ENCODE data around the gene PHLDA2.

The PHLDA2 gene

GRCh38 chr11:2974272-2974671 is 45.1 kb upstream of the PHLDA2 start:
- CTCF ChIA-PET, result interaction anchor here (1.4 to 2.1 kb wide), 3 partner anchors 9 to 117 kb away, joined by 4 to 17 read pairs (median 8); no protein-coding TSS in a partner anchor
- H3K36me3 ChIP-seq (ENCODE audit: control insufficient read depth in 2 of 2, insufficient read depth in 1 of 2, low read length in 2 of 2), result peaks cover 22 to 100% of the 10 kb centered on the region in 2 experiments
- no peak overlapping the region for H3K27ac ChIP-seq (ENCODE audit: extremely low read depth, low read depth, low read length)
- POLR2A ChIA-PET, result no interaction called here
- no peak overlapping the region for H3K4me3 ChIP-seq (ENCODE audit: low read depth, low read length)
- no peaks in the 10 kb centered on the region for H3K4me1 ChIP-seq (ENCODE audit: control insufficient read depth, insufficient read depth, low read length)
- TF ChIP-seq ZNF449 (tag by site-specific recombination; IDR thresholded peaks at IDR 0.05) (no peak), BCL11B (tag by site-specific recombination; IDR thresholded peaks at IDR 0.05; ENCODE audit: low read depth) (no peak), ZNF654 (tag by site-specific recombination; IDR thresholded peaks at IDR 0.05; ENCODE audit: low read depth) (no peak), ZNF292 (tag by site-specific recombination; IDR thresholded peaks at IDR 0.05; ENCODE audit: borderline replicate concordance, low read depth) (no peak), ZFP3 (tag by site-specific recombination; IDR thresholded peaks at IDR 0.05; ENCODE audit: low read depth) (no peak), ZFP41 (tag by site-specific recombination; IDR thresholded peaks at IDR 0.05; ENCODE audit: borderline replicate concordance) (no peak), ZNF112 (tag by site-specific recombination; IDR thresholded peaks at IDR 0.05) (no peak), ZNF544 (tag by site-specific recombination; IDR thresholded peaks at IDR 0.05) (no peak)
- H3K9me3 ChIP-seq (ENCODE audit: control insufficient read depth, insufficient read depth, low read depth, low read length), result no peaks in the 10 kb centered on the region

DNA sequence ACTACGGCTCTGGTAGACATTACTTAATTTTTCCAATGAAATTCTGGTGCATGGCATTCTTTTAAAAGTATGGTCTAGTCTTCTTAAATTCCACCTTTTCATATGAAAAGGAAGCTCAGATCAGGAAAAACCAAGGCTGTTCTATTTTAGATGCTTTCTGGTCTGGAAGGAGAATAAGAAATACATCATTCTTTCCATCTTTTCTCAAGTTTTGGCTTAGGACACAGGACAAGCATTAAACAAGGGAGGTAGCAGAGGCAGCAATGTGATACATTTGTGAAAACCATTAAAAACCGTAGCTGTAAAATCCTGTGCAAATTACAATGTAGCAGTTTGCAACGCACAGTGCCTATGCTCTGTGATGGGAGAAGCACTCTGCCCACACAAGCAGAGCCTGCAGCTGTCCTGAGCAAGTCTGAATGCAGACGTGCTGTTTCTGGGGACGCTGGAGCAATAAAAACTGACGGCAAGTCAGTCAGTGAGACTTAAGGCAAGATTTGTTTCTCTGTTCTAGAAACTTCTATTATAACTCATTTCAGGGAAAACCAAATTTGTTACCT is 39.2 kb upstream of the PHLDA2 start:
- POLR2A ChIA-PET, result no interaction called here
- H3K4me3 ChIP-seq (ENCODE audit: low read depth, low read length), result no peak overlapping the region
- CTCF ChIA-PET, result interaction anchor here (0.6 to 1.3 kb wide), 2 partner anchors 14 to 68 kb away, joined by 3 to 6 read pairs; no protein-coding TSS in a partner anchor
- no peaks in the 10 kb centered on the region for H3K4me1 ChIP-seq (ENCODE audit: control insufficient read depth, insufficient read depth, low read length)
- H3K36me3 ChIP-seq (ENCODE audit: control insufficient read depth in 2 of 2, insufficient read depth in 1 of 2, low read length in 2 of 2), result peaks cover 21 to 99% of the 10 kb centered on the region in 2 experiments
- no peak overlapping the region for H3K27ac ChIP-seq (ENCODE audit: extremely low read depth, low read depth, low read length)
- H3K9me3 ChIP-seq (ENCODE audit: control insufficient read depth, insufficient read depth, low read depth, low read length), result no peaks in the 10 kb centered on the region
- TF ChIP-seq, protein P1, sequence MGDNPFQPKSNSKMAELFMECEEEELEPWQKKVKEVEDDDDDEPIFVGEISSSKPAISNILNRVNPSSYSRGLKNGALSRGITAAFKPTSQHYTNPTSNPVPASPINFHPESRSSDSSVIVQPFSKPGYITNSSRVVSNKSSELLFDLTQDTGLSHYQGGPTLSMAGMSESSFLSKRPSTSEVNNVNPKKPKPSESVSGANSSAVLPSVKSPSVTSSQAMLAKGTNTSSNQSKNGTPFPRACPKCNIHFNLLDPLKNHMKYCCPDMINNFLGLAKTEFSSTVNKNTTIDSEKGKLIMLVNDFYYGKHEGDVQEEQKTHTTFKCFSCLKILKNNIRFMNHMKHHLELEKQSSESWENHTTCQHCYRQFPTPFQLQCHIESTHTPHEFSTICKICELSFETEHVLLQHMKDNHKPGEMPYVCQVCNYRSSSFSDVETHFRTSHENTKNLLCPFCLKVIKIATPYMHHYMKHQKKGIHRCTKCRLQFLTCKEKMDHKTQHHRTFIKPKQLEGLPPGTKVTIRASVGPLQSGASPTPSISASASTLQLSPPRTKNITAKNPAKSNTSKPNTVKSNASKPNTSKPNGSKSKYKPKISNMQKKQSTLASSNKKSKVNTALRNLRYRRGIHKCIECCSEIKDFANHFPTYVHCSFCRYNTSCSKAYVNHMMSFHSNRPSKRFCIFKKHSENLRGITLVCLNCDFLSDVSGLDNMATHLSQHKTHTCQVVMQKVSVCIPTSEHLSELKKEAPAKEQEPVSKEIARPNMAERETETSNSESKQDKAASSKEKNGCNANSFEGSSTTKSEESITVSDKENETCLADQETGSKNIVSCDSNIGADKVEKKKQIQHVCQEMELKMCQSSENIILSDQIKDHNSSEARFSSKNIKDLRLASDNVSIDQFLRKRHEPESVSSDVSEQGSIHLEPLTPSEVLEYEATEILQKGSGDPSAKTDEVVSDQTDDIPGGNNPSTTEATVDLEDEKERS (tag by site-specific recombination; IDR thresholded peaks at IDR 0.05), result no peak
- TF ChIP-seq, protein P2, sequence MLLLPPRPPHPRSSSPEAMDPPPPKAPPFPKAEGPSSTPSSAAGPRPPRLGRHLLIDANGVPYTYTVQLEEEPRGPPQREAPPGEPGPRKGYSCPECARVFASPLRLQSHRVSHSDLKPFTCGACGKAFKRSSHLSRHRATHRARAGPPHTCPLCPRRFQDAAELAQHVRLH (tag by site-specific recombination; IDR thresholded peaks at IDR 0.05), result no peak
- TF ChIP-seq ZNF394 (tag by site-specific recombination; IDR thresholded peaks at IDR 0.05; ENCODE audit: borderline replicate concordance) (no peak), ZSCAN16 (tag by site-specific recombination; IDR thresholded peaks at IDR 0.05) (no peak), SALL2 (tag by site-specific recombination; IDR thresholded peaks at IDR 0.05; ENCODE audit: borderline replicate concordance) (no peak), ZNF623 (tag by site-specific recombination; IDR thresholded peaks at IDR 0.05) (no peak), ZNF184 (tag by site-specific recombination; IDR thresholded peaks at IDR 0.05) (no peak), YY2 (tag by site-specific recombination; IDR thresholded peaks at IDR 0.05) (no peak), ZNF138 (tag by site-specific recombination; IDR thresholded peaks at IDR 0.05; ENCODE audit: borderline replicate concordance) (no peak), ZNF654 (tag by site-specific recombination; IDR thresholded peaks at IDR 0.05; ENCODE audit: low read depth) (no peak), ZBTB17 (tag by site-specific recombination; IDR thresholded peaks at IDR 0.05) (no peak)
- TF ChIP-seq, protein P3, sequence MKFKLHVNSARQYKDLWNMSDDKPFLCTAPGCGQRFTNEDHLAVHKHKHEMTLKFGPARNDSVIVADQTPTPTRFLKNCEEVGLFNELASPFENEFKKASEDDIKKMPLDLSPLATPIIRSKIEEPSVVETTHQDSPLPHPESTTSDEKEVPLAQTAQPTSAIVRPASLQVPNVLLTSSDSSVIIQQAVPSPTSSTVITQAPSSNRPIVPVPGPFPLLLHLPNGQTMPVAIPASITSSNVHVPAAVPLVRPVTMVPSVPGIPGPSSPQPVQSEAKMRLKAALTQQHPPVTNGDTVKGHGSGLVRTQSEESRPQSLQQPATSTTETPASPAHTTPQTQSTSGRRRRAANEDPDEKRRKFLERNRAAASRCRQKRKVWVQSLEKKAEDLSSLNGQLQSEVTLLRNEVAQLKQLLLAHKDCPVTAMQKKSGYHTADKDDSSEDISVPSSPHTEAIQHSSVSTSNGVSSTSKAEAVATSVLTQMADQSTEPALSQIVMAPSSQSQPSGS (tag by site-specific recombination; IDR thresholded peaks at IDR 0.05; ENCODE audit: low read depth), result no peak
- TF ChIP-seq, protein P4, sequence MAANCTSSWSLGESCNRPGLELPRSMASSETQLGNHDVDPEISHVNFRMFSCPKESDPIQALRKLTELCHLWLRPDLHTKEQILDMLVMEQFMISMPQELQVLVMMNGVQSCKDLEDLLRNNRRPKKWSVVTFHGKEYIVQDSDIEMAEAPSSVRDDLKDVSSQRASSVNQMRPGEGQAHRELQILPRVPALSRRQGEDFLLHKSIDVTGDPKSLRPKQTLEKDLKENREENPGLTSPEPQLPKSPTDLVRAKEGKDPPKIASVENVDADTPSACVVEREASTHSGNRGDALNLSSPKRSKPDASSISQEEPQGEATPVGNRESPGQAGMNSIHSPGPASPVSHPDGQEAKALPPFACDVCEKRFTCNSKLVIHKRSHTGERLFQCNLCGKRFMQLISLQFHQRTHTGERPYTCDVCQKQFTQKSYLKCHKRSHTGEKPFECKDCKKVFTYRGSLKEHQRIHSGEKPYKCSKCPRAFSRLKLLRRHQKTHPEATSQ (tag by site-specific recombination; IDR thresholded peaks at IDR 0.05), result no peak
- TF ChIP-seq, protein P5, sequence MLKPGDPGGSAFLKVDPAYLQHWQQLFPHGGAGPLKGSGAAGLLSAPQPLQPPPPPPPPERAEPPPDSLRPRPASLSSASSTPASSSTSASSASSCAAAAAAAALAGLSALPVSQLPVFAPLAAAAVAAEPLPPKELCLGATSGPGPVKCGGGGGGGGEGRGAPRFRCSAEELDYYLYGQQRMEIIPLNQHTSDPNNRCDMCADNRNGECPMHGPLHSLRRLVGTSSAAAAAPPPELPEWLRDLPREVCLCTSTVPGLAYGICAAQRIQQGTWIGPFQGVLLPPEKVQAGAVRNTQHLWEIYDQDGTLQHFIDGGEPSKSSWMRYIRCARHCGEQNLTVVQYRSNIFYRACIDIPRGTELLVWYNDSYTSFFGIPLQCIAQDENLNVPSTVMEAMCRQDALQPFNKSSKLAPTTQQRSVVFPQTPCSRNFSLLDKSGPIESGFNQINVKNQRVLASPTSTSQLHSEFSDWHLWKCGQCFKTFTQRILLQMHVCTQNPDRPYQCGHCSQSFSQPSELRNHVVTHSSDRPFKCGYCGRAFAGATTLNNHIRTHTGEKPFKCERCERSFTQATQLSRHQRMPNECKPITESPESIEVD (tag by site-specific recombination; IDR thresholded peaks at IDR 0.05), result no peak
